ENCODE results near the gene RAD23A. TPM values are rescaled to one million over a fixed set of nuclear protein-coding genes. Genes with fewer than 3 reads are reported as not detected.

The RAD23A gene
- total and polyA plus RNA-seq, 2 of the 4 experiments (the other 2 are of a cell fraction): 54.3 to 67.8 TPM

GRCh38 chr19:12953799-12954611 lies 8.3 kb downstream of the RAD23A start:
- peaks cover 50% of the 10 kb centered on the region for H3K36me3 ChIP-seq (ENCODE audit: control insufficient read depth, insufficient read depth, low read length)
- H4K20me1 ChIP-seq (ENCODE audit: insufficient read depth, low read length): peaks cover 25% of the 10 kb centered on the region; the same call in 1 of the 2 replicates
- DNase-seq (no peak), ATAC-seq (ENCODE audit: low read depth) (no peak)
- H3K27ac ChIP-seq (ENCODE audit: insufficient read depth, low read length): peak overlapping the region; percentile 87
- ChIA-PET POLR2A (ENCODE audit: unreplicated experiment) (no interaction called here), CTCF (interaction anchor here (1.0 to 3.2 kb wide), 3 partner anchors 12 to 108 kb away, joined by 3 to 18 read pairs (median 4); no protein-coding TSS in a partner anchor)
- H3K9me1 ChIP-seq (ENCODE audit: insufficient read depth, low read length): peaks cover 5% of the 10 kb centered on the region; the same call in 1 of the 2 replicates
- no peaks in the 10 kb centered on the region for H3K27me3 ChIP-seq (ENCODE audit: control insufficient read depth, insufficient read depth, low read length)
- 0 out of 2 replicates have a peak overlapping the region, but pooled peaks have one; percentile 39 for H3K9ac ChIP-seq (ENCODE audit: low read depth, low read length)
- peak overlapping the region; percentile 91 for H2AK9ac ChIP-seq (replicated peaks; ENCODE audit: low read depth, low read length, poor library complexity)
- H3K79me1 ChIP-seq (ENCODE audit: low read depth in 1 of 2, low read length in 2 of 2): peaks cover 19 to 66% of the 10 kb centered on the region in 2 experiments
- H3K56ac ChIP-seq (ENCODE audit: extremely low read depth, insufficient read depth, low read length): no peak overlapping the region
- H2AFZ ChIP-seq (replicated peaks; ENCODE audit: low read length, poor library complexity): no peak overlapping the region
- H2AK5ac ChIP-seq (ENCODE audit: low read depth, low read length): peak overlapping the region; percentile 21; the same call in 1 of the 2 replicates
- H2BK120ac ChIP-seq (ENCODE audit: low read depth, low read length): no peak overlapping the region; the same call in 1 of the 2 replicates
- TF ChIP-seq RAD21 (IDR thresholded peaks at IDR 0.05; ENCODE audit: low read length) (no peak), MAFK (IDR thresholded peaks at IDR 0.05; ENCODE audit: low read depth, low read length) (no peak), SMC3 (IDR thresholded peaks at IDR 0.05; ENCODE audit: low read depth, low read length) (no peak), BHLHE40 (IDR thresholded peaks at IDR 0.05; ENCODE audit: low read depth, low read length) (no peak), CHD1 (IDR thresholded peaks at IDR 0.05; ENCODE audit: low read depth, low read length) (no peak)
- TF ChIP-seq, protein P1, sequence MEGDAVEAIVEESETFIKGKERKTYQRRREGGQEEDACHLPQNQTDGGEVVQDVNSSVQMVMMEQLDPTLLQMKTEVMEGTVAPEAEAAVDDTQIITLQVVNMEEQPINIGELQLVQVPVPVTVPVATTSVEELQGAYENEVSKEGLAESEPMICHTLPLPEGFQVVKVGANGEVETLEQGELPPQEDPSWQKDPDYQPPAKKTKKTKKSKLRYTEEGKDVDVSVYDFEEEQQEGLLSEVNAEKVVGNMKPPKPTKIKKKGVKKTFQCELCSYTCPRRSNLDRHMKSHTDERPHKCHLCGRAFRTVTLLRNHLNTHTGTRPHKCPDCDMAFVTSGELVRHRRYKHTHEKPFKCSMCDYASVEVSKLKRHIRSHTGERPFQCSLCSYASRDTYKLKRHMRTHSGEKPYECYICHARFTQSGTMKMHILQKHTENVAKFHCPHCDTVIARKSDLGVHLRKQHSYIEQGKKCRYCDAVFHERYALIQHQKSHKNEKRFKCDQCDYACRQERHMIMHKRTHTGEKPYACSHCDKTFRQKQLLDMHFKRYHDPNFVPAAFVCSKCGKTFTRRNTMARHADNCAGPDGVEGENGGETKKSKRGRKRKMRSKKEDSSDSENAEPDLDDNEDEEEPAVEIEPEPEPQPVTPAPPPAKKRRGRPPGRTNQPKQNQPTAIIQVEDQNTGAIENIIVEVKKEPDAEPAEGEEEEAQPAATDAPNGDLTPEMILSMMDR (conservative IDR thresholded peaks at IDR 0.05; ENCODE audit: low read depth, low read length): no peak
- H3K18ac ChIP-seq (ENCODE audit: low read depth, low read length): no peak overlapping the region
- H2BK20ac ChIP-seq (ENCODE audit: low read depth, low read length): no peak overlapping the region
- no peaks in the 10 kb centered on the region for H3K9me3 ChIP-seq (ENCODE audit: control insufficient read depth, insufficient read depth, low read length)
- peak overlapping the region; percentile 24 for H4K91ac ChIP-seq (ENCODE audit: insufficient read depth, low read depth, low read length)
- H4K8ac ChIP-seq (ENCODE audit: low read depth in 2 of 2, low read length in 2 of 2): peak overlapping the region; percentile 29 to 54; a peak in 1 of 4 replicates
- H2BK5ac ChIP-seq (ENCODE audit: low read depth, low read length, poor library complexity, severe bottlenecking): peak overlapping the region; percentile 85
- no peak overlapping the region for H3K4me2 ChIP-seq (ENCODE audit: low read depth, low read length)
- peak overlapping the region; percentile 66; the same call in 1 of the 2 replicates for H3K4ac ChIP-seq (ENCODE audit: low read depth, low read length)
- H3K14ac ChIP-seq (replicated peaks; ENCODE audit: low read depth, low read length): no peak overlapping the region
- H3K23ac ChIP-seq (ENCODE audit: low read depth, low read length): peak overlapping the region; percentile 71; the same call in 1 of the 2 replicates
- intact Hi-C loops (cut with micrococcal nuclease): no loop called here
- no peak overlapping the region for H3K4me3 ChIP-seq (ENCODE audit: insufficient read depth, low read depth, low read length)
- in situ Hi-C loops (cut with MboI; ENCODE audit: low sequenced_read_pairs): no loop called here
- H4K5ac ChIP-seq (ENCODE audit: low read depth, low read length): peak overlapping the region; percentile 9
- no TSS peak for BruUV-seq (replicated peaks)
- dilution Hi-C loops (cut with HindIII; ENCODE audit: low sequenced_read_pairs, unreplicated experiment): no loop called here
- peaks cover 25% of the 10 kb centered on the region for H3K4me1 ChIP-seq (ENCODE audit: control insufficient read depth, insufficient read depth, low read length)
- no peak overlapping the region for H2BK15ac ChIP-seq (ENCODE audit: low read depth, low read length)
- 87% methylated on average over 6 of the region's 12 CpGs; no CpG with 5 or more reads in 1 of the 2 experiments for WGBS, 2 experiments (ENCODE audit: extremely low coverage in 2 of 2, insufficient read length in 1 of 2)

Measured in IMR-90 (cell line).